GM12878 (cell line): ENCODE data around the gene LRRC63. TPM values are rescaled to one million over a fixed set of nuclear protein-coding genes. Genes with fewer than 3 reads are reported as not detected.

Experiments used
- ASH2L ChIP-seq: fragments of 300-600, 200-600 bp; sonication (generic); IDR thresholded peaks from 2 replicates; pipeline ENCODE4 v1.6.1; 2017; ENCODE audit warnings: low read depth, mild to moderate bottlenecking, borderline replicate concordance
- BACH1 ChIP-seq: fragments of 450-650 bp; IDR thresholded peaks from 2 replicates; pipeline ENCODE4 v1.6.1; 2017; ENCODE audit warnings: mild to moderate bottlenecking, borderline replicate concordance
- BCL11A ChIP-seq: IDR thresholded peaks from 2 replicates; pipeline ENCODE4 v1.6.1; 2011; ENCODE audit warnings: low read depth, low read length
- CBX3 ChIP-seq: fragments of 200-600 bp; sonication (generic); IDR thresholded peaks from 2 replicates; pipeline ENCODE4 v1.6.1; 2016; ENCODE audit warnings: low read depth, borderline replicate concordance
- IKZF1 ChIP-seq: fragments of 450-650 bp; conservative IDR thresholded peaks from 2 replicates; pipeline ENCODE4 v1.6.1; 2017; ENCODE audit warnings: antibody characterized with exemption, mild to moderate bottlenecking
- JUND ChIP-seq: IDR thresholded peaks from 2 replicates; pipeline ENCODE4 v1.6.1; 2012; ENCODE audit warnings: low read depth, mild to moderate bottlenecking, low read length, improper control_type of control experiment, moderate library complexity
- KDM1A ChIP-seq: fragments of 200-600 bp; sonication (generic); IDR thresholded peaks from 2 replicates; pipeline ENCODE4 v1.6.1; 2016; ENCODE audit warnings: borderline replicate concordance
- MYC ChIP-seq: IDR thresholded peaks from 2 replicates; pipeline ENCODE4 v1.6.1; 2011; ENCODE audit warnings: mild to moderate bottlenecking, low read length, moderate library complexity, inconsistent platforms; ENCODE audit not compliant: insufficient read depth, insufficient replicate concordance, insufficient read length, severe bottlenecking
- NFYA ChIP-seq: IDR thresholded peaks from 2 replicates; pipeline ENCODE4 v1.6.1; 2011; ENCODE audit warnings: low read depth, mild to moderate bottlenecking, low read length, improper control_type of control experiment, borderline replicate concordance
- NR2F1 ChIP-seq: fragments of 450-650 bp; conservative IDR thresholded peaks from 2 replicates; pipeline ENCODE4 v1.6.1; 2017; ENCODE audit warnings: mild to moderate bottlenecking
- POLR2A ChIP-seq: IDR thresholded peaks from 2 replicates; pipeline ENCODE4 v1.6.1; 2011; ENCODE audit warnings: low read depth, mild to moderate bottlenecking, low read length
- RCOR1 ChIP-seq: conservative IDR thresholded peaks from 2 replicates; pipeline ENCODE4 v1.6.1; 2012; ENCODE audit warnings: low read depth, low read length, improper control_type of control experiment
- RUNX3 ChIP-seq: IDR thresholded peaks from 2 replicates; pipeline ENCODE4 v1.6.1; 2012; ENCODE audit warnings: low read length, inconsistent platforms
- SIX5 ChIP-seq: IDR thresholded peaks from 2 replicates; pipeline ENCODE4 v1.6.1; 2011; ENCODE audit warnings: mild to moderate bottlenecking, low read depth, low read length, moderate library complexity; ENCODE audit not compliant: severe bottlenecking
- SMAD1 ChIP-seq: fragments of 450-650 bp; IDR thresholded peaks from 2 replicates; pipeline ENCODE4 v1.6.1; 2018; ENCODE audit warnings: mild to moderate bottlenecking, low read depth; ENCODE audit not compliant: partially characterized antibody
- STAT3 ChIP-seq: IDR thresholded peaks from 2 replicates; pipeline ENCODE4 v1.6.1; 2011; ENCODE audit warnings: low read depth, low read length, improper control_type of control experiment
- ZBED1 ChIP-seq: IDR thresholded peaks from 2 replicates; pipeline ENCODE4 v1.6.1; 2016; ENCODE audit warnings: borderline replicate concordance
- ZNF384 ChIP-seq: IDR thresholded peaks from 2 replicates; pipeline ENCODE4 v1.6.1; 2012; ENCODE audit warnings: low read depth, mild to moderate bottlenecking, low read length, improper control_type of control experiment, borderline replicate concordance
- polyA plus RNA-seq, 11 experiments: library from polyadenylated mRNA; depleted of rRNA in 4 of 11; unstranded in 6 of 11; stranded (reverse) in 5 of 11; fragments of >200 nt; fragmentation: Nextera tagmentation in 4 of 11; fragmentation: Illumina TruSeq in 1 of 11; extraction: Ambion mirVana in 4 of 11; extraction: Trizol in 1 of 11; gene quantifications; 1 replicate in 1 of 11; 2 replicates in 10 of 11; pipeline versions ENCODE4 v1.2.1 to v1.2.3, GENCODE V29; 2011 to 2016; ENCODE audit warnings: inconsistent platforms in 2 of 11, missing spikeins in 2 of 11, low read depth in 1 of 11
- total RNA-seq, 4 experiments: library from RNA; depleted of rRNA in 3 of 4; stranded (reverse); fragments of >200 nt in 3 of 4; fragmentation: Illumina TruSeq in 1 of 4; extraction: Trizol in 1 of 4; gene quantifications; 2 replicates each; pipeline versions ENCODE4 v1.2.1 to v1.2.3, GENCODE V29; 2013 to 2021
- TF ChIP-seq, protein P1 (sequence below): fragments of 450-650 bp; IDR thresholded peaks from 2 replicates; pipeline ENCODE4 v1.6.1; 2016; ENCODE audit warnings: mild to moderate bottlenecking
- TF ChIP-seq, protein P2 (sequence below): fragments of 450-650 bp; IDR thresholded peaks from 2 replicates; pipeline ENCODE4 v1.6.1; 2018; ENCODE audit warnings: mild to moderate bottlenecking, low read depth, moderate library complexity; ENCODE audit not compliant: partially characterized antibody
- TF ChIP-seq, protein P3 (sequence below): fragments of 450-650 bp; IDR thresholded peaks from 2 replicates; pipeline ENCODE4 v1.6.1; 2017; ENCODE audit warnings: borderline replicate concordance
- TF ChIP-seq, protein P4 (sequence below): fragments of 450-650 bp; IDR thresholded peaks from 2 replicates; pipeline ENCODE4 v1.6.1; 2017; ENCODE audit warnings: mild to moderate bottlenecking
- TF ChIP-seq, protein P5 (sequence below): fragments of 450-650 bp; IDR thresholded peaks from 2 replicates; pipeline ENCODE4 v1.6.1; 2016; ENCODE audit warnings: mild to moderate bottlenecking

Gene LRRC63
- total and polyA plus RNA-seq, 10 of the 15 experiments (the other 5 are each of a cell fraction or from before 2014, with no cell fraction given) = 0.34 to 0.98 (median 0.76) TPM; not detected in 1

DNA sequence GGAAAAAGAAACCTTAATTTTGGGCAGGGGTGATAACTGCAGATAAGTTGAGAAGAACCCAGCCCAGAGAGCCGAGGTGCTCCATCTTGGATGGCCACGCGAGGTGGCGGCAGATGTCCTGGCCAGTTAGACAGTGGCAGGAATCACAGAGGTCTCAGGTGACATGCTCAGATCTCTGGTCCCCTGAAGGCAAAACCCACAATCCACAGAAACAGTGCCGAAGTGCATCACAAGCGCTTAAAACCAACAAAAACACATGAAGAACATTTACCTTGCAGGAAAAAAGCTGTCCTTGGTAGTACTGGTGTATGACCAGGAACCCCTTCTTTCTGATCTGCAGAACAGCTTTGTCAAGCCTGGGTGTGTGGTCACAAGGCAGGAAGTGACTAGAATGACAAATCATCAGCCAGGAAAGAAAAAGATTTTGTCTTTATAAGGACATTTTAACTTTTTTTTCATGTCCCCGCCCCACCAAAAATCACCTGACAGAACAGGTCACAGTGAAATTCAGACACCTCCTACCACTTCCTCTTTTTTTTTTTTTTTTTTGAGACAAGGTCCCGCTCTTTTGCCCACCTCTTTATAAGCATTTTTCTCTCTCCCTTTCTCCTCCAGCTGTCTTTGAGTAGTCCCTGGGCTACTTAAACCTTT, 29.8 kb upstream of the LRRC63 start, which contains the start of gene LCP1 (continued):
- TF ChIP-seq KDM1A (no peak), CBX3 (no peak), SIX5 (peak; percentile 3), RUNX3 (peak; percentile 92), ASH2L (no peak), NFYA (no peak), RCOR1 (0 out of 2 replicates have a peak, but pooled peaks have one; percentile 14), BACH1 (no peak; the same call in 1 of the 2 replicates), STAT3 (no peak), NR2F1 (peak; percentile 52; the same call in 1 of the 2 replicates), ZBED1 (no peak), ZNF384 (peak; percentile 99), SMAD1 (peak; percentile 93), MYC (peak; percentile 66), BCL11A (peak; percentile 3; the same call in 1 of the 2 replicates), POLR2A (peak; percentile 95), JUND (no peak), IKZF1 (peak; percentile 66; the same call in 1 of the 2 replicates)
- TF ChIP-seq, protein P1, sequence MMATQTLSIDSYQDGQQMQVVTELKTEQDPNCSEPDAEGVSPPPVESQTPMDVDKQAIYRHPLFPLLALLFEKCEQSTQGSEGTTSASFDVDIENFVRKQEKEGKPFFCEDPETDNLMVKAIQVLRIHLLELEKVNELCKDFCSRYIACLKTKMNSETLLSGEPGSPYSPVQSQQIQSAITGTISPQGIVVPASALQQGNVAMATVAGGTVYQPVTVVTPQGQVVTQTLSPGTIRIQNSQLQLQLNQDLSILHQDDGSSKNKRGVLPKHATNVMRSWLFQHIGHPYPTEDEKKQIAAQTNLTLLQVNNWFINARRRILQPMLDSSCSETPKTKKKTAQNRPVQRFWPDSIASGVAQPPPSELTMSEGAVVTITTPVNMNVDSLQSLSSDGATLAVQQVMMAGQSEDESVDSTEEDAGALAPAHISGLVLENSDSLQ = peak; percentile 88
- TF ChIP-seq, protein P2, sequence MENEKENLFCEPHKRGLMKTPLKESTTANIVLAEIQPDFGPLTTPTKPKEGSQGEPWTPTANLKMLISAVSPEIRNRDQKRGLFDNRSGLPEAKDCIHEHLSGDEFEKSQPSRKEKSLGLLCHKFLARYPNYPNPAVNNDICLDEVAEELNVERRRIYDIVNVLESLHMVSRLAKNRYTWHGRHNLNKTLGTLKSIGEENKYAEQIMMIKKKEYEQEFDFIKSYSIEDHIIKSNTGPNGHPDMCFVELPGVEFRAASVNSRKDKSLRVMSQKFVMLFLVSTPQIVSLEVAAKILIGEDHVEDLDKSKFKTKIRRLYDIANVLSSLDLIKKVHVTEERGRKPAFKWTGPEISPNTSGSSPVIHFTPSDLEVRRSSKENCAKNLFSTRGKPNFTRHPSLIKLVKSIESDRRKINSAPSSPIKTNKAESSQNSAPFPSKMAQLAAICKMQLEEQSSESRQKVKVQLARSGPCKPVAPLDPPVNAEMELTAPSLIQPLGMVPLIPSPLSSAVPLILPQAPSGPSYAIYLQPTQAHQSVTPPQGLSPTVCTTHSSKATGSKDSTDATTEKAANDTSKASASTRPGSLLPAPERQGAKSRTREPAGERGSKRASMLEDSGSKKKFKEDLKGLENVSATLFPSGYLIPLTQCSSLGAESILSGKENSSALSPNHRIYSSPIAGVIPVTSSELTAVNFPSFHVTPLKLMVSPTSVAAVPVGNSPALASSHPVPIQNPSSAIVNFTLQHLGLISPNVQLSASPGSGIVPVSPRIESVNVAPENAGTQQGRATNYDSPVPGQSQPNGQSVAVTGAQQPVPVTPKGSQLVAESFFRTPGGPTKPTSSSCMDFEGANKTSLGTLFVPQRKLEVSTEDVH = no peak
- TF ChIP-seq, protein P3, sequence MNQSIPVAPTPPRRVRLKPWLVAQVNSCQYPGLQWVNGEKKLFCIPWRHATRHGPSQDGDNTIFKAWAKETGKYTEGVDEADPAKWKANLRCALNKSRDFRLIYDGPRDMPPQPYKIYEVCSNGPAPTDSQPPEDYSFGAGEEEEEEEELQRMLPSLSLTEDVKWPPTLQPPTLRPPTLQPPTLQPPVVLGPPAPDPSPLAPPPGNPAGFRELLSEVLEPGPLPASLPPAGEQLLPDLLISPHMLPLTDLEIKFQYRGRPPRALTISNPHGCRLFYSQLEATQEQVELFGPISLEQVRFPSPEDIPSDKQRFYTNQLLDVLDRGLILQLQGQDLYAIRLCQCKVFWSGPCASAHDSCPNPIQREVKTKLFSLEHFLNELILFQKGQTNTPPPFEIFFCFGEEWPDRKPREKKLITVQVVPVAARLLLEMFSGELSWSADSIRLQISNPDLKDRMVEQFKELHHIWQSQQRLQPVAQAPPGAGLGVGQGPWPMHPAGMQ = no peak
- TF ChIP-seq, protein P4, sequence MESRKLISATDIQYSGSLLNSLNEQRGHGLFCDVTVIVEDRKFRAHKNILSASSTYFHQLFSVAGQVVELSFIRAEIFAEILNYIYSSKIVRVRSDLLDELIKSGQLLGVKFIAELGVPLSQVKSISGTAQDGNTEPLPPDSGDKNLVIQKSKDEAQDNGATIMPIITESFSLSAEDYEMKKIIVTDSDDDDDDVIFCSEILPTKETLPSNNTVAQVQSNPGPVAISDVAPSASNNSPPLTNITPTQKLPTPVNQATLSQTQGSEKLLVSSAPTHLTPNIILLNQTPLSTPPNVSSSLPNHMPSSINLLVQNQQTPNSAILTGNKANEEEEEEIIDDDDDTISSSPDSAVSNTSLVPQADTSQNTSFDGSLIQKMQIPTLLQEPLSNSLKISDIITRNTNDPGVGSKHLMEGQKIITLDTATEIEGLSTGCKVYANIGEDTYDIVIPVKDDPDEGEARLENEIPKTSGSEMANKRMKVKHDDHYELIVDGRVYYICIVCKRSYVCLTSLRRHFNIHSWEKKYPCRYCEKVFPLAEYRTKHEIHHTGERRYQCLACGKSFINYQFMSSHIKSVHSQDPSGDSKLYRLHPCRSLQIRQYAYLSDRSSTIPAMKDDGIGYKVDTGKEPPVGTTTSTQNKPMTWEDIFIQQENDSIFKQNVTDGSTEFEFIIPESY = no peak
- TF ChIP-seq, protein P5, sequence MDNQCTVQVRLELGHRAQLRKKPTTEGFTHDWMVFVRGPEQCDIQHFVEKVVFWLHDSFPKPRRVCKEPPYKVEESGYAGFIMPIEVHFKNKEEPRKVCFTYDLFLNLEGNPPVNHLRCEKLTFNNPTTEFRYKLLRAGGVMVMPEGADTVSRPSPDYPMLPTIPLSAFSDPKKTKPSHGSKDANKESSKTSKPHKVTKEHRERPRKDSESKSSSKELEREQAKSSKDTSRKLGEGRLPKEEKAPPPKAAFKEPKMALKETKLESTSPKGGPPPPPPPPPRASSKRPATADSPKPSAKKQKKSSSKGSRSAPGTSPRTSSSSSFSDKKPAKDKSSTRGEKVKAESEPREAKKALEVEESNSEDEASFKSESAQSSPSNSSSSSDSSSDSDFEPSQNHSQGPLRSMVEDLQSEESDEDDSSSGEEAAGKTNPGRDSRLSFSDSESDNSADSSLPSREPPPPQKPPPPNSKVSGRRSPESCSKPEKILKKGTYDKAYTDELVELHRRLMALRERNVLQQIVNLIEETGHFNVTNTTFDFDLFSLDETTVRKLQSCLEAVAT = peak; percentile 98
